Measurements from ENCODE around the gene RCOR1. TPM values are rescaled to one million over a fixed set of nuclear protein-coding genes. Genes with fewer than 3 reads are reported as not detected.

Gene RCOR1
- total RNA-seq, 1 experiment from 2014 or later, result 25.4 TPM

GRCh38 chr14:102659797-102660196, 67.3 kb downstream of the RCOR1 start:
- Mint-ChIP-seq H3K9me3 (no peaks in the 10 kb centered on the region), H3K36me3 (no peaks in the 10 kb centered on the region), H3K27me3 (ENCODE audit: low read depth) (no peaks in the 10 kb centered on the region), H3K4me3 (no peak overlapping the region), H3K4me1 (peaks cover 67% of the 10 kb centered on the region), H3K27ac (no peak overlapping the region)
- ChIA-PET CTCF (interaction anchor here (1.1 kb wide), 1 partner anchor 64 kb away, joined by 3 read pairs; no protein-coding TSS in a partner anchor), POLR2A (no interaction called here)
- no peak for TF ChIP-seq HMGA2 (CRISPR knock-in tag; IDR thresholded peaks at IDR 0.05)
- TF ChIP-seq USF2 (CRISPR knock-in tag; IDR thresholded peaks at IDR 0.05), result no peak
- TF ChIP-seq ATF1 (CRISPR knock-in tag; IDR thresholded peaks at IDR 0.05), result no peak
- TF ChIP-seq, protein P1, sequence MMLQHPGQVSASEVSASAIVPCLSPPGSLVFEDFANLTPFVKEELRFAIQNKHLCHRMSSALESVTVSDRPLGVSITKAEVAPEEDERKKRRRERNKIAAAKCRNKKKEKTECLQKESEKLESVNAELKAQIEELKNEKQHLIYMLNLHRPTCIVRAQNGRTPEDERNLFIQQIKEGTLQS (CRISPR knock-in tag; conservative IDR thresholded peaks at IDR 0.05), result no peak
- TF ChIP-seq, protein P2, sequence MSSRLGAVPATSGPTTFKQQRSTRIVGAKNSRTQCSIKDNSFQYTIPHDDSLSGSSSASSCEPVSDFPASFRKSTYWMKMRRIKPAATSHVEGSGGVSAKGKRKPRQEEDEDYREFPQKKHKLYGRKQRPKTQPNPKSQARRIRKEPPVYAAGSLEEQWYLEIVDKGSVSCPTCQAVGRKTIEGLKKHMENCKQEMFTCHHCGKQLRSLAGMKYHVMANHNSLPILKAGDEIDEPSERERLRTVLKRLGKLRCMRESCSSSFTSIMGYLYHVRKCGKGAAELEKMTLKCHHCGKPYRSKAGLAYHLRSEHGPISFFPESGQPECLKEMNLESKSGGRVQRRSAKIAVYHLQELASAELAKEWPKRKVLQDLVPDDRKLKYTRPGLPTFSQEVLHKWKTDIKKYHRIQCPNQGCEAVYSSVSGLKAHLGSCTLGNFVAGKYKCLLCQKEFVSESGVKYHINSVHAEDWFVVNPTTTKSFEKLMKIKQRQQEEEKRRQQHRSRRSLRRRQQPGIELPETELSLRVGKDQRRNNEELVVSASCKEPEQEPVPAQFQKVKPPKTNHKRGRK (CRISPR knock-in tag; IDR thresholded peaks at IDR 0.05; ENCODE audit: borderline replicate concordance), result no peak
- no peak for TF ChIP-seq FOXK1 (CRISPR knock-in tag; IDR thresholded peaks at IDR 0.05)
- TF ChIP-seq JUN (CRISPR knock-in tag; IDR thresholded peaks at IDR 0.05), result no peak
- TF ChIP-seq NR1H2 (CRISPR knock-in tag; IDR thresholded peaks at IDR 0.05), result no peak
- TF ChIP-seq SMAD3 (CRISPR knock-in tag; IDR thresholded peaks at IDR 0.05; ENCODE audit: borderline replicate concordance), result no peak
- TF ChIP-seq HMGXB4 (CRISPR knock-in tag; IDR thresholded peaks at IDR 0.05), result no peak
- no peak for TF ChIP-seq OVOL2 (CRISPR knock-in tag; IDR thresholded peaks at IDR 0.05; ENCODE audit: borderline replicate concordance)
- TF ChIP-seq SMAD4 (CRISPR knock-in tag; IDR thresholded peaks at IDR 0.05), result no peak
- no peak for TF ChIP-seq STAT6 (CRISPR knock-in tag; conservative IDR thresholded peaks at IDR 0.05; ENCODE audit: low read depth)
- TF ChIP-seq, protein P3, sequence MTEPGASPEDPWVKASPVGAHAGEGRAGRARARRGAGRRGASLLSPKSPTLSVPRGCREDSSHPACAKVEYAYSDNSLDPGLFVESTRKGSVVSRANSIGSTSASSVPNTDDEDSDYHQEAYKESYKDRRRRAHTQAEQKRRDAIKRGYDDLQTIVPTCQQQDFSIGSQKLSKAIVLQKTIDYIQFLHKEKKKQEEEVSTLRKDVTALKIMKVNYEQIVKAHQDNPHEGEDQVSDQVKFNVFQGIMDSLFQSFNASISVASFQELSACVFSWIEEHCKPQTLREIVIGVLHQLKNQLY (CRISPR knock-in tag; IDR thresholded peaks at IDR 0.05), result no peak
- TF ChIP-seq NR3C1 (CRISPR knock-in tag; conservative IDR thresholded peaks at IDR 0.05; ENCODE audit: low read depth), result no peak
- TF ChIP-seq ARID4B (CRISPR knock-in tag; IDR thresholded peaks at IDR 0.05; ENCODE audit: borderline replicate concordance), result no peak
- no peak for TF ChIP-seq E2F5 (CRISPR knock-in tag; IDR thresholded peaks at IDR 0.05)
- TF ChIP-seq ZNF671 (CRISPR knock-in tag; IDR thresholded peaks at IDR 0.05), result no peak
- DNase-seq (ENCODE audit: low spot score), result no peak
- no peak for ATAC-seq
